H9 (cell line): Measurements from ENCODE around the gene PLEKHG5. TPM values are rescaled to one million over a fixed set of nuclear protein-coding genes. Genes with fewer than 3 reads are reported as not detected.
A peak's percentile ranks its signal among the peaks of the same experiment; 100 is the strongest.

Experiments
- DNase-seq: peaks from one replicate; pipeline ENCODE4 v3.0.0-alpha.2; 2017
- H2AFZ ChIP-seq: one replicate; pipeline ENCODE4 v1.6.1; 2013; ENCODE audit warnings: mild to moderate bottlenecking, low read length, control low read depth, moderate library complexity
- H2AK5ac ChIP-seq: 2 replicates; pipeline ENCODE4 v1.6.1; 2013; ENCODE audit warnings: low read length, control low read depth, mixed read lengths; ENCODE audit not compliant: insufficient read length
- H2BK120ac ChIP-seq: one replicate; pipeline ENCODE4 v1.6.1; 2013; ENCODE audit warnings: low read depth, mild to moderate bottlenecking, low read length, control low read depth, inconsistent platforms; ENCODE audit not compliant: poor library complexity, severe bottlenecking
- H2BK12ac ChIP-seq: 2 replicates; pipeline ENCODE4 v1.6.1; 2013; ENCODE audit warnings: low read length, control low read depth, mixed read lengths, low read depth; ENCODE audit not compliant: insufficient read length
- H2BK15ac ChIP-seq: 2 replicates; pipeline ENCODE4 v1.6.1; 2013; ENCODE audit warnings: low read depth, low read length, control low read depth
- H2BK20ac ChIP-seq: one replicate; pipeline ENCODE4 v1.6.1; 2013; ENCODE audit warnings: low read depth, mild to moderate bottlenecking, low read length, control low read depth, inconsistent platforms; ENCODE audit not compliant: poor library complexity, severe bottlenecking
- H2BK5ac ChIP-seq: 2 replicates; pipeline ENCODE4 v1.6.1; 2013; ENCODE audit warnings: low read length, control low read depth, mixed read lengths; ENCODE audit not compliant: insufficient read length
- H3K14ac ChIP-seq: 2 replicates; pipeline ENCODE4 v1.6.1; 2013; ENCODE audit warnings: low read length, control low read depth; ENCODE audit not compliant: insufficient read depth
- H3K18ac ChIP-seq: 2 replicates; pipeline ENCODE4 v1.6.1; 2013; ENCODE audit warnings: low read depth, mild to moderate bottlenecking, mixed read lengths, low read length, control low read depth; ENCODE audit not compliant: insufficient read length
- H3K23ac ChIP-seq: 2 replicates; pipeline ENCODE4 v1.6.1; 2013; ENCODE audit warnings: low read length, control low read depth, mixed read lengths, low read depth; ENCODE audit not compliant: insufficient read length
- H3K23me2 ChIP-seq: 2 replicates; pipeline ENCODE4 v1.6.1; 2013; ENCODE audit warnings: low read depth, mild to moderate bottlenecking, mixed read lengths, low read length, control low read depth; ENCODE audit not compliant: insufficient read length, poor library complexity, severe bottlenecking
- H3K27ac ChIP-seq: 2 replicates; pipeline ENCODE4 v1.5.1; 2013; ENCODE audit warnings: low read length, control low read depth, mixed read lengths, low read depth; ENCODE audit not compliant: insufficient read length
- H3K27me3 ChIP-seq: 2 replicates; pipeline ENCODE4 v1.6.1; 2013; ENCODE audit warnings: low read length, control low read depth, inconsistent platforms; ENCODE audit not compliant: insufficient read depth
- H3K4ac ChIP-seq: 2 replicates; pipeline ENCODE4 v1.6.1; 2013; ENCODE audit warnings: low read depth, mild to moderate bottlenecking, control low read depth, inconsistent platforms, low read length, moderate library complexity
- H3K4me1 ChIP-seq: 2 replicates; pipeline ENCODE4 v1.6.1; 2013; ENCODE audit warnings: low read length, control low read depth, inconsistent platforms; ENCODE audit not compliant: insufficient read depth
- H3K4me2 ChIP-seq: 2 replicates; pipeline ENCODE4 v1.6.1; 2013; ENCODE audit warnings: low read length, control low read depth, mixed read lengths; ENCODE audit not compliant: insufficient read length, insufficient read depth
- H3K56ac ChIP-seq: 2 replicates; pipeline ENCODE4 v1.6.1; 2013; ENCODE audit warnings: low read depth, mild to moderate bottlenecking, mixed read lengths, low read length, control low read depth; ENCODE audit not compliant: insufficient read length
- H3K79me1 ChIP-seq: 2 replicates; pipeline ENCODE4 v1.6.1; 2013; ENCODE audit warnings: low read depth, mild to moderate bottlenecking, moderate library complexity, low read length, control low read depth, inconsistent platforms; ENCODE audit not compliant: insufficient read depth, poor library complexity, severe bottlenecking
- H3K79me2 ChIP-seq: 2 replicates; pipeline ENCODE4 v1.6.1; 2013; ENCODE audit warnings: low read length, control low read depth, inconsistent platforms; ENCODE audit not compliant: insufficient read depth
- H3K9ac ChIP-seq: 2 replicates; pipeline ENCODE4 v1.6.1; 2013; ENCODE audit warnings: low read length, control low read depth, mixed read lengths; ENCODE audit not compliant: insufficient read length; ENCODE audit errors: extremely low read depth
- H3K9me3 ChIP-seq: one replicate; pipeline ENCODE4 v1.6.1; 2013; ENCODE audit warnings: low read depth, low read length, inconsistent platforms; ENCODE audit not compliant: control insufficient read depth
- H3T11ph ChIP-seq: one replicate; pipeline ENCODE4 v1.6.1; 2013; ENCODE audit warnings: mild to moderate bottlenecking, low read length, control low read depth, inconsistent platforms
- H4K20me1 ChIP-seq: one replicate; pipeline ENCODE4 v1.6.1; 2013; ENCODE audit not compliant: control insufficient read depth, insufficient read length, insufficient read depth
- H4K5ac ChIP-seq: 2 replicates; pipeline ENCODE4 v1.6.1; 2013; ENCODE audit warnings: low read depth, mild to moderate bottlenecking, mixed read lengths, low read length, control low read depth; ENCODE audit not compliant: insufficient read length
- H4K8ac ChIP-seq: replicated peaks from 2 replicates; pipeline ENCODE4 v1.6.1; 2013; ENCODE audit warnings: low read length, control low read depth, mixed read lengths, low read depth; ENCODE audit not compliant: insufficient read length
- H4K91ac ChIP-seq: 2 replicates; pipeline ENCODE4 v1.6.1; 2013; ENCODE audit warnings: low read depth, mild to moderate bottlenecking, moderate library complexity, mixed read lengths, low read length, control low read depth; ENCODE audit not compliant: insufficient read length
- H3K27ac Mint-ChIP-seq, 3 experiments: 2 replicates in 2 of 3; 3 replicates in 1 of 3; pipeline ENCODE4 v1.8.0; 2020 to 2021; ENCODE audit warnings: mixed read lengths in 3 of 3, mild to moderate bottlenecking in 1 of 3, moderate library complexity in 1 of 3
- H3K27me3 Mint-ChIP-seq: 2 replicates; pipeline ENCODE4 v1.8.0; 2021; ENCODE audit warnings: low read depth, mild to moderate bottlenecking, moderate library complexity, mixed read lengths
- H3K36me3 Mint-ChIP-seq, 3 experiments: 2 replicates in 2 of 3; 3 replicates in 1 of 3; pipeline ENCODE4 v1.8.0; 2020 to 2021; ENCODE audit warnings: low read depth in 3 of 3, mixed read lengths in 3 of 3; ENCODE audit not compliant: insufficient read depth in 1 of 3
- H3K4me1 Mint-ChIP-seq, 2 experiments: 2 replicates each; pipeline ENCODE4 v1.8.0; 2020; ENCODE audit warnings: mixed read lengths in 2 of 2
- H3K4me3 Mint-ChIP-seq, 2 experiments: 2 replicates in 1 of 2; 3 replicates in 1 of 2; pipeline ENCODE4 v1.8.0; 2020 to 2021; ENCODE audit warnings: mild to moderate bottlenecking in 2 of 2, mixed read lengths in 2 of 2, moderate library complexity in 1 of 2
- H3K9me3 Mint-ChIP-seq, 2 experiments: 2 replicates in 1 of 2; 3 replicates in 1 of 2; pipeline ENCODE4 v1.8.0; 2020; ENCODE audit warnings: mild to moderate bottlenecking in 2 of 2, mixed read lengths in 2 of 2, moderate library complexity in 1 of 2
- CTCF ChIP-seq: fragments of 200-600 bp; sonication (generic); conservative IDR thresholded peaks from 3 replicates; pipeline ENCODE4 v1.8.0; 2021; ENCODE audit warnings: antibody characterized with exemption, mild to moderate bottlenecking
- WGBS: extraction: QIAGEN DNeasy Blood & Tissue Kit; methylation state at CpG from one replicate; pipeline ENCODE4 v1.1.7; 2013; ENCODE audit warnings: missing lambda C conversion rate, low lambda C conversion rate, mixed read lengths; ENCODE audit not compliant: insufficient read length; ENCODE audit errors: extremely low coverage; 5-methylcytosine and 5-hydroxymethylcytosine counted together
- total RNA-seq: library from RNA; stranded (reverse); gene quantifications from 2 replicates; pipeline ENCODE4 v1.2.1, GENCODE V29; 2021

PLEKHG5 gene
- total RNA-seq, 1 experiment from 2014 or later: 22.3 TPM

GRCh38 chr1:6496365-6496721 lies 4.9 kb upstream of the PLEKHG5 start:
- peaks cover 4% of the 10 kb centered on the region; the same call in 1 of the 2 replicates for H3K4me1 ChIP-seq
- no peaks in the 10 kb centered on the region for H3K27me3 ChIP-seq

More at GRCh38 chr1:6496365-6496721, 4.9 kb upstream of the PLEKHG5 start:
- H3K9me3 Mint-ChIP-seq: no peaks in the 10 kb centered on the region
- no peak overlapping the region for H3K14ac ChIP-seq
- TF ChIP-seq CTCF: no peak
- H3K23me2 ChIP-seq: peaks cover 11% of the 10 kb centered on the region
- no peak overlapping the region for H2AFZ ChIP-seq
- H2BK5ac ChIP-seq: no peak overlapping the region
- H3K79me2 ChIP-seq: no peaks in the 10 kb centered on the region
- peaks cover 0 to 4% (median 0%) of the 10 kb centered on the region in 3 experiments; a peak in 2 of 7 replicates for H3K36me3 Mint-ChIP-seq
- peak overlapping the region; percentile 68 to 83 for H3K4me3 Mint-ChIP-seq
- no peak for DNase-seq
- H3K9me3 ChIP-seq: no peaks in the 10 kb centered on the region
- no peak overlapping the region for H3K23ac ChIP-seq
- H2BK15ac ChIP-seq: no peak overlapping the region
- no peaks in the 10 kb centered on the region for H3K79me1 ChIP-seq
- no peak overlapping the region for H3K18ac ChIP-seq
- no peak overlapping the region for H2BK20ac ChIP-seq
- H3K9ac ChIP-seq: no peak overlapping the region
- H3T11ph ChIP-seq: no peak overlapping the region
- H2AK5ac ChIP-seq: no peak overlapping the region
- H3K56ac ChIP-seq: no peak overlapping the region
- no peak overlapping the region for H3K4ac ChIP-seq
- H3K4me1 Mint-ChIP-seq: peaks cover 24 to 25% of the 10 kb centered on the region in 2 experiments
- no peak overlapping the region for H4K91ac ChIP-seq
- no peak overlapping the region for H3K27ac ChIP-seq
- H4K20me1 ChIP-seq: no peaks in the 10 kb centered on the region
- WGBS: no CpG with 5 or more reads among the region's 13 CpGs
- H3K27me3 Mint-ChIP-seq: peaks cover 34% of the 10 kb centered on the region
- no peak overlapping the region for H4K8ac ChIP-seq
- peak overlapping the region; percentile 57 for H3K4me2 ChIP-seq
- no peak overlapping the region for H2BK120ac ChIP-seq
- no peak overlapping the region for H4K5ac ChIP-seq
- H3K27ac Mint-ChIP-seq: no peak overlapping the region
- no peak overlapping the region for H2BK12ac ChIP-seq
